Pericardium fibroblast (primary cell): ENCODE results near the gene MRPL33. TPM values are rescaled to one million over a fixed set of nuclear protein-coding genes. Genes with fewer than 3 reads are reported as not detected.

Source experiments
- total RNA-seq: library from RNA; depleted of rRNA; stranded (reverse); fragments of >200 nt; gene quantifications from 2 replicates; pipeline ENCODE4 v1.2.3, GENCODE V29; 2015

MRPL33 gene
- total RNA-seq = 88.4 and 107 TPM in 2 replicates

DNA sequence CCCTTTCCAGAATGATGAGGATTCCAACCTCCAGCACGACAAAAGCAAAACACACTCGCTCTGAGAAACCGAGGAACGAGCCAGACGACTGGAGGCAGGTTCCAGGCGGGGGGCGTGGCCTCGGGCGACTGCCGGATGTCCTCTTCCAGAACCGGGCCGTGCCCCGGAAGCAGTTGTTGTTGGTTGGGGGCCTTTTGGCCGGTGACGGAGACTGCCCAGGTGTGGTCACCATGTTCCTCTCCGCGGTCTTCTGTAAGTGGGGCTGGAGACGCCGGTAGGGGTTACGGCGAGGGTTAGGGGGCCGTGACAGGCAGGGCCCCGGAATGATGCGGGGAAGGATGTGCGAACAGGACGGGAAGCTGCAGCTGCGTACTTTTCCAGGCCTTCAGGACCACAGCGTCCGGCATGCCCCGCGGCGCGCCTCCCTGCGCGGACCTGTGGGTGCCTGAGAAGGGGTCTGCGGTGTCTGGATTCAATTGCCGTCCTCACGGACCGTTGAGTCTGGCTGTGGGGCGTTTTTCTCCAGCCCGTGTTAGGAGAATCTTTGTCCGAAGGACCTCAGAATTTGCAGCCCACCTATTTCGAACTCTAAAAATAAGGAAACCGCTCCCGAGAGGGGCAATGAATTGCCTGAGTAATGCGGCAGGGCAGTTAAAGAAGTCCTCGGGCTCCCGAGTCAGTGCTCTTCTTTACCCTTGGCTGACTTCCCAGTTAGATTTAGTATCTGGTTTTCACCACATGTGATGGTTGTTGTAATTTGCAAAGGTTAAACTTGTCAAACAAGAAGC lies at the start of gene MRPL33:
TSS of gene MRPL33 (plus strand) at position 172 of the 788 bp plus-strand sequence. CDS start at position 231, 59 bp downstream.

Other genes starting within 250 kb of the MRPL33 start
- gene ZNF512, start 188.7 kb upstream of the MRPL33 start, total RNA-seq = 18.4 and 19.6 TPM in 2 replicates
- gene CCDC121, start 142.7 kb upstream of the MRPL33 start, total RNA-seq = 2.6 and 4.2 TPM in 2 replicates
- 26.4 and 29.9 TPM in 2 replicates for gene GPN1, start 142.7 kb upstream of the MRPL33 start, total RNA-seq
- gene SUPT7L, start 108.1 kb upstream of the MRPL33 start, total RNA-seq = 14.0 and 20.8 TPM in 2 replicates
- 14.0 and 17.3 TPM in 2 replicates for gene SLC4A1AP, start 107.8 kb upstream of the MRPL33 start, total RNA-seq
- gene RBKS, start 118.7 kb downstream of the MRPL33 start, total RNA-seq = 1.6 and 1.7 TPM in 2 replicates
- 21.1 and 31.2 TPM in 2 replicates for gene BABAM2, start 119.0 kb downstream of the MRPL33 start, total RNA-seq